Kidney glomerular epithelial cell (primary cell): ENCODE results near the gene ARHGEF10L.

Experiments used
- DNase-seq: peaks from one replicate; lab custom pipeline; 2025; lab: John Stamatoyannopoulos, UW

The ARHGEF10L gene

DNA sequence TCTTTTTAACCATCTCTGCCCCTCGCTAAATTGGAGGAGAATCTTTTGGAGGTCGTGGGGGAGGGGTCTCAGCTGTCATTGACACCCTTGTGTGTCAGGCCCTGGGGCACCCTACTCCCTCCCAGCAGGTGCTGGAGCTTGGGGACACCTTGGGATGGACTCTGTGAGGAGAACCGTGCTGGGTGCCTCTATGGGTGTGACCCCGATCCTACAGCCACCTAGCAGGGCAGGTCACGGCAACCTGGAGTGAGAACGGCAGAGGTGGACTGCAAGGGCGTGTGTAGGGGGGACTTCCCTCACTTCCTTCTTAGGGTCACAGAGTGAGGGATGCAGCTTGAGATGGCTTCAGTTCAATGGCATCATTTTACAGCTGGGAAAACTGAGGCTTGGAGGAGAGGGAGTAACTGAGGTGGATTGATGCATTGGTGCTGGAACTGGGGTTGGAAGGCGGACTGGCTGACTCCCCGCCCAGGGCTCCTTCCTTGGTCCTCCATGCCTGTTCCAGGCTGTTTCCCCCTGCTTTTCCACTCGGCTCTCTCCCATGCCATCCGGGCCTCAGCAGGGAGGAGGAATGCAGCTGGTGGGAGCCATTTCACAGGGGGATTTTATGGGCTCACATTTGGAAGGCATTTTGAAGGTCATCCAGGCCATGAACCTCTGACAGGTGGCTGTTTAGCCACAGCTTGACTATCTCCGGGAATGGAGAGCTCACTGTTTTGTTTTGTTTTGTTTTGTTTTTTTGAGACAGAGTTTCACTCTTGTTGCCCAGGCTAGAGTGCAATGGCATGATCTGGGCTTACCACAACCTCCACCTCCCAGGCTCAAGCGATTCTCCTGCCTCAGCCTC is 18.8 kb upstream of the ARHGEF10L start:
- no peak for DNase-seq

DNA sequence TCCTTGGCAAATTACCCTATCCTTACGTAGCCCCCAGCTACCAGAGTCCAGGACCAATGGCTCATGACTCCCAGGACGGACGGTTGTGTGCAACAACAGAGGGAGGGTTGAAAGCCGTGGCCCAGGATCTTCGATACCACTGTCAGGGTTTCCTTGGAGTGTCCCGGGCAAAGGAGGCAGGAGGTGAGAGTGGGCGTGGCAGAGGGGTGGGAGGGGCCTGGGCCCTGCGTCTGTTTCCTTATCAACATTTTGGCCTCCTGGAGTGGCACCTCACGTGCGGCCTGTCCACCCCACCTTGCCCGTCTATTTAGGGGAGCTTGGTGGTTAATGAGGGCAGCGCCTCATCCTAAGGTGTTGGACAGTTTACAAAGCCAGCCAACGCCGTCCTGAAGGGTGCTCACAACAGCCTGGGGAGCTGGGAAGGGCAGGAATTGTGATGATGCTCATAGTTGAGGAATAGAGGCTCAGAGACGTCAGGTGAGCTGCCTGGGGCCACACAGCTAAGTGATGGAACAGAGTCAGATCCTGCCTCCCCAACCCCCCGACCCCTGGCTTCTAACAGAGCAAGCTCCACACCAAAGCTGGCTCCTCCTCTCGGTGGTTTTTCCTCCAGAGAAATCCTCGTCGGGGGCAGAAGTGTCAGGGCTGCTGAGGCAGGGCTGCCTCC is 17.4 kb upstream of the ARHGEF10L start:
- no peak for DNase-seq

DNA sequence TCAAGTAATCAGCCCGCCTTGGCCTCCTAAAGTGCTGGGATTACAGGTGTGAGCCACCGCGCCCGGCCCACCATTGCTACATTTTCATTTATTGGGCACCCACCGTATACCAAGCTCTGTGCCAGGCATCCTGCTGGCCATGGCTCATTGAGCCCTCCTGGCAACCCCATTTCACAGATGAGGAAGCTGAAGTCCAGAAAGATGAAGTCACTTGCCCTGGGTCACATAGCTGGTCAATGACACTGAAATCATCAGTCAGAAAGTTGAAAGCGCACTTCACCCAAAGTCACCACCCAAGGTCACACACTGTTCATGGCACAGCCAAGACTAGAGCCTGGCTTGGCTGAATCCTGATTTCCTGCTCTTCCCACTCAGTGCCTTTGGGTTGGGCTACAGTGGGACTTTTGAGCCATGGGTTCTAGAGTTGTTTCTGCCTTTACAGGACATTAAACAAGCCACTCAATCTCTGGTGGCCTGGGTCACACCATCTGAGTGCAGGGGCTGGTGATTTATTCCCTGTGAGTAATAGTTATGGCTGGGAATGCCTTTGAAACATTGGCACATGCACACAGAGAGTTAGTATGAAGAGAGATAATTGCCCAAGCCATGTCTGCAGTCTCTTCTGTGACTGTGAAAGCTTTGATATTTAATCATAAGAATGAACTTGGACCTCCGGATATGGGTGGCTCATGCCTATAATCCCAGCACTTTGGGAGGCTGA is 16.0 kb upstream of the ARHGEF10L start:
- DNase-seq, result no peak

GRCh38 chr1:17524645-17525044 is 14.9 kb upstream of the ARHGEF10L start:
- DNase-seq, result no peak

GRCh38 chr1:17525996-17526686 is 13.4 kb upstream of the ARHGEF10L start:
- peak; percentile 52 for DNase-seq

DNA sequence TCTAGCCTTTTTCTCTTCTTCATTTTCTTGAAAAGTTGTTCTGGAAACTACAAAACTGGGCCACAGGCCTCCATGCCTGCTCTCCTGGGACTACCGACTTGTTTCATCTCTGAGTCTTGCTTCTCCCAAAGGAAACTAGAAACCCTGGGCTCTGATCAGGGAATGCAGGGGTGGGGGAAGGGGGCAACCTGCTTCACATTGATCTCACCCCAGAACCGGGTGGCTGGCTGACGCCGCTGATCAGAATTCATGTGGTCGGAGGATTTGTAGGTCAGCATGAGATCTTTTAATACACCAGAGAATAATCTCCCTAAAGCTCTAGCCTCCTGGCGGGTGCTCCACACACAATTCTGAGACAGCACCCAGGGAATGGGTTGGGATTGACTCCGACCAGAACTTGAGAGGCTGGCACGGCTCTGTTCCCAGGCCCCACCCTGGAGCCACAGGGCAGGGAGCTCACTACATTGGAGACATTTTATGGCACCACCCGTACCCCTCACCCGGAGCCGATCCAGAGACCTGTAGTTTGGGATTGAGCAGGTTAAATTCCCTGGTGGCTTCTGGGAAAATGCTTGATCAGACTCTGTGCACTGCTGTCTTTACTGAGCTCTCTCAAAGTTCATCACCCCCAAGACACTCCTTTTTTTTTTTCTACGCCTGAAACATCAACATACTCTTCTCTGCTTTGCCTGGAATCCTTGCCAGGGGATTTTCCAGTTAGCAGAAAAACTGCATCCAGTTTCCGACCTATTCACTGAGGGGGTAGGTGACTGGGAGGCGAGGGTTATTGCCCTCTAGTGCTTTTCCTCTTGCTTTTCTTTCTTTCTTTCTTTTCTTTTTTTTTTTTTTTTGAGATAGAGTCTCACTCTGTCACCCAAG is 12.2 kb upstream of the ARHGEF10L start:
- peak; percentile 69 for DNase-seq

DNA sequence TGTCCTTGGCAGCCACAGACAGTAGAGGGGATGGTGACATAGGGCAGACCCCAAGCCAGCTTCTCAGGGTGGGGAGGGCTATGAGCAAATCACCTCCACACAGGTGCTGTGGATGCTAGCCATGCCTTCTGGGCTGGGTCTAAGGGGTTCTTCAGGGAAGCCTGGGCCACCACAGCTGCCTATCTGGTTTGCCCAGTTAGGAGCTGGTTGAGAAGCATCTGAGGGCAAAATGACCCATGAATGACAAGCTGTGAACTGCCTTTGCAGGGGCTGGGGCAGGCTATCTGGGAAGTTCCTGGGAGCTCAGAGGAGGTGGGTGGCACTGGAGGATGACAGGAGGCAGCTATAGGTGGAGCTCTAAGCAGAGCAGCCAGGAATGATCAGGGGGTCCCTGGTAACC is 10.1 kb upstream of the ARHGEF10L start:
- no peak for DNase-seq

- no peak for DNase-seq
Measured at GRCh38 chr1:17531343-17531681, 8.2 kb upstream of the ARHGEF10L start.

- no peak for DNase-seq
Measured at GRCh38 chr1:17531682-17532487, 7.6 kb upstream of the ARHGEF10L start.

DNA sequence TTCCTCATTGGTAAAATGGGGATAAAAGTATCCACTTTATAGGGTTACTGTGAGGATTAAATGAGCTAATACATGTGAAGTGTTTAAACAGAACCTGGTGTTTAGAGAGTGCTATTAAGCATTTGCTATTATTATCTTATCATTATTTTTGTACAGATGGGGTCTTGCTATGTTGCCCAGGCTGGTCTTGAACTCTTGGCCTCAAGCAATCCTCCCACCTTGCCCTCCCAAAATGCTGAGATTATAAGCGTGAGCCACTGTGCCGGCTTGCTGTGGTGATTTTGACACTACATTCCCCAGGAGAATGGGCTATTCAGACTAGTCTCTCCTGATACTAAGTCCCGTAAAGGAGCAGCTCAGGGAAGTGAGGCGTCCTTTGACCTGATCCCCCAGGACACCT is 6.3 kb upstream of the ARHGEF10L start:
- no peak for DNase-seq

GRCh38 chr1:17535300-17535936 is 4.1 kb upstream of the ARHGEF10L start:
- no peak for DNase-seq

GRCh38 chr1:17538010-17538409 is 1.5 kb upstream of the ARHGEF10L start:
- no peak for DNase-seq

DNA sequence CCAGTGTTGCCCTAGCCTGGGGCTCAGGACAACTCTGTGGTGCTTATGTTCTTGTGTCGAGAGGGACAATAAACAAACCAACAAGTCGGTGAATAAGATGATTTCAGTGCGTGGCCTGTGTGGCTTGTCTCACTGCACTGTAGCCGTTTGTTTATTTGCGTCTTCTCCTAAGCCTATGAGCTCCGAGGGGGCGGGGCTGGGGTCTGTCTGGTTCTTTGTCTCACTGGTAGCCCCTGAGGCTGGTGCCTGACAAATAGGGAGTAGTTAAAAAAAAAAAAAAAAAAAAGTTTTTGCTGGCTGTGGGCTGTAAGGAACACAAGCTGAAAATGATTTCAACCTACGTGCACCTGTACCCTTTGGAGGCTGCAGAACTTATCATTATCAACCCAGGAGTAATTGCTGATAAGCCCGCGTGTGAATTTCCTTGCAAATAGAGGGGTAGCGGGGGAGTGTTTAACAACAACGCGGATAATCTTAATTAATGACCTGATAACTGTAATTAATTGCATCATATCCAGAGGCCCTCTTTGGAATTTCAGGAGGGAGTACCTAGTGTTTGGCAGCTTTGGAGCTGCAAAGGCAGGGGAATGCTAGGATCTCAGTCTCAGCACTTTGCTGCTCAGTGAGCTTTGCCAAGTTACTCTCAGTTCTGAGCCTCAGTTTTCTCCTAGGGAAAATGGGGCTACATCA is 925 bp upstream of the ARHGEF10L start:
- DNase-seq, result no peak

GRCh38 chr1:17539118-17539476 is 401 bp upstream of the ARHGEF10L start:
- DNase-seq, result no peak

- DNase-seq, result no peak
Measured at GRCh38 chr1:17540255-17541001, 930 bp downstream of the ARHGEF10L start.

DNA sequence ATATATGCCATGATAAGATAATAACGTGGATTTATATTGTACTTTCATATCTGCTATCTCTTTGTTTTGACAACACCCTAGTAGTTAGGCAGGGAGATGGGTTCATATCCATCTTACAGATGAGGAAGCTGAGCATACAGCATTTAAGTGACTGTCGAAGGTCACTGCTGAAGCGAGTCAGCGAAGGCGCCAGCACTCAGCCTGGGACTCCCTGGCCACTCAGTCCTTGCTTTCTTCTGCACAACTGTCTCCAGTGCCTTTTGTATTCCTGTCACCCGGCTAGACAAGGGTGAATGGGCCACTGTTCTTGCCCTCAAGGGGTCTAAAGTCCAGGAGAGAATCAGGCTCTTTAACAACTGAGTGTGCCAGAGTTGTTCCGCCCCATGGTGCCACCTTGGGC is 3.1 kb downstream of the ARHGEF10L start:
- no peak for DNase-seq

- no peak for DNase-seq
Measured at GRCh38 chr1:17544776-17545350, 5.4 kb downstream of the ARHGEF10L start.

DNA sequence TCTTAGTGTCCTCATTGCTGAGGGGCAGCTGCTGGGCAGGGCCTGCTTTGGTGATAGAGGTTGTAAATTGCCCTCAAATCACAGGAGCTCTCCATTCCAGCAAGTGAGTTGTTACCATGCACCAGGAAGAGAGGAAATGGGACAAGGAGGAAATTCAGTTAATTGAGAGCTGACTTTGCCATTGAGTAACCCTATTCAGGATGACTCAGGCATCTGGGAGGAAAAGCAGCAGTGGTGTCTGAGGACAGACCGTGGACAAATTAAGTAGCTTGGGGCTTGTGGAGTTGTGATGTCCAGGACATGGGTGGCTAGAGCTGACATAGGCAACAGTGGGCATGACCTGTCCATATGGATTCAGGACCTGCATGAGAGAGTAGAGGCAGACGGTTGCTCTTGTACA is 5.9 kb downstream of the ARHGEF10L start:
- no peak for DNase-seq
